ENCODE results near the gene PLCL2. TPM values are rescaled to one million over a fixed set of nuclear protein-coding genes. Genes with fewer than 3 reads are reported as not detected.

The PLCL2 gene
- polyA plus RNA-seq, 2 of the 4 experiments (the other 2 are of a cell fraction): 2.1 to 3.0 TPM

- CTCF ChIA-PET: no interaction called here
- DNase-seq (ENCODE audit: low read depth in 1 of 2, low spot score in 1 of 2): no peak
- Histone ChIP-seq H3K4me1 (peaks cover 10% of the 10 kb centered on the region), H3K4me2 (no peak overlapping the region), H3K9me3 (no peaks in the 10 kb centered on the region), H3K4me3 (no peak overlapping the region), H3K27ac (no peak overlapping the region)
- TF ChIP-seq ATOH8 (CRISPR knock-in tag; IDR thresholded peaks at IDR 0.05; ENCODE audit: low read depth) (no peak), SMC3 (IDR thresholded peaks at IDR 0.05) (no peak), MAFK (IDR thresholded peaks at IDR 0.05; ENCODE audit: partially characterized antibody) (no peak), BCL3 (IDR thresholded peaks at IDR 0.05) (no peak), FOXS1 (CRISPR knock-in tag; IDR thresholded peaks at IDR 0.05) (no peak), TP53 (CRISPR knock-in tag; IDR thresholded peaks at IDR 0.05) (no peak), NFE2L2 (conservative IDR thresholded peaks at IDR 0.05; ENCODE audit: low read length) (no peak), POLR2A (IDR thresholded peaks at IDR 0.05; ENCODE audit: low read length) (no peak), CBX2 (IDR thresholded peaks at IDR 0.05; ENCODE audit: borderline replicate concordance, low read depth) (no peak), RCOR1 (IDR thresholded peaks at IDR 0.05; ENCODE audit: low read depth, low read length) (no peak), ELK1 (IDR thresholded peaks at IDR 0.05; ENCODE audit: low read depth, low read length) (no peak), USF2 (IDR thresholded peaks at IDR 0.05) (no peak), EHF (CRISPR knock-in tag; IDR thresholded peaks at IDR 0.05) (no peak), CHD4 (IDR thresholded peaks at IDR 0.05; ENCODE audit: borderline replicate concordance) (no peak), EP300 (IDR thresholded peaks at IDR 0.05) (no peak)
- POLR2A ChIA-PET: no interaction called here
- 97% methylated on average over 2 of the region's 2 CpGs for WGBS (ENCODE audit: missing lambda C conversion rate)
- FAIRE-seq: no peak
- ATAC-seq: no peak
Observed at GRCh38 chr3:17065315-17065714, 180.6 kb downstream of the PLCL2 start.

- CTCF ChIA-PET: no interaction called here
- FAIRE-seq (no peak), ATAC-seq (no peak), DNase-seq (ENCODE audit: low read depth in 1 of 2, low spot score in 1 of 2) (no peak)
- H3K4me3 ChIP-seq: no peak overlapping the region
- WGBS (ENCODE audit: missing lambda C conversion rate): 55% methylated on average over 4 of the region's 4 CpGs
- POLR2A ChIA-PET: no interaction called here
- H3K4me1 ChIP-seq: peaks cover 15% of the 10 kb centered on the region
- TF ChIP-seq RNF2 (IDR thresholded peaks at IDR 0.05; ENCODE audit: borderline replicate concordance, low read depth) (no peak), CEBPB (IDR thresholded peaks at IDR 0.05) (no peak), HOXB5 (CRISPR knock-in tag; IDR thresholded peaks at IDR 0.05) (no peak), MYC (IDR thresholded peaks at IDR 0.05; ENCODE audit: borderline replicate concordance, low read length) (no peak), NFE2L2 (conservative IDR thresholded peaks at IDR 0.05; ENCODE audit: low read length) (no peak), HOXA7 (CRISPR knock-in tag; IDR thresholded peaks at IDR 0.05) (no peak), GATA3 (IDR thresholded peaks at IDR 0.05; ENCODE audit: borderline replicate concordance) (no peak), CBX8 (IDR thresholded peaks at IDR 0.05) (no peak), TP53 (CRISPR knock-in tag; IDR thresholded peaks at IDR 0.05) (no peak)
- H3K9me3 ChIP-seq: no peaks in the 10 kb centered on the region
- H3K27ac ChIP-seq: no peak overlapping the region
- no peak overlapping the region for H3K4me2 ChIP-seq
Observed at GRCh38 chr3:17065881-17066280, 181.1 kb downstream of the PLCL2 start.

- no peak overlapping the region for H3K4me3 ChIP-seq
- peak overlapping the region; percentile 58 to 84; a peak in 4 of 6 replicates for H3K27ac ChIP-seq
- ChIA-PET POLR2A (no interaction called here), CTCF (no interaction called here)
- H3K9me3 ChIP-seq: no peaks in the 10 kb centered on the region
- TF ChIP-seq CHD4 (IDR thresholded peaks at IDR 0.05; ENCODE audit: borderline replicate concordance) (no peak), CHD2 (IDR thresholded peaks at IDR 0.05; ENCODE audit: low read length, partially characterized antibody) (no peak), SREBF2 (IDR thresholded peaks at IDR 0.05) (no peak), ZNF302 (CRISPR knock-in tag; IDR thresholded peaks at IDR 0.05) (no peak), NFE2L2 (conservative IDR thresholded peaks at IDR 0.05; ENCODE audit: low read length) (0 out of 2 replicates have a peak, but pooled peaks have one; percentile 23), HOXB5 (CRISPR knock-in tag; IDR thresholded peaks at IDR 0.05) (no peak), RFX5 (IDR thresholded peaks at IDR 0.05) (no peak), FOSB (CRISPR knock-in tag; IDR thresholded peaks at IDR 0.05) (no peak), MAFK (IDR thresholded peaks at IDR 0.05; ENCODE audit: partially characterized antibody) (peak; percentile 66), GATA3 (IDR thresholded peaks at IDR 0.05; ENCODE audit: borderline replicate concordance) (no peak), ATOH8 (CRISPR knock-in tag; IDR thresholded peaks at IDR 0.05; ENCODE audit: low read depth) (no peak), RARB (CRISPR knock-in tag; IDR thresholded peaks at IDR 0.05) (no peak)
- no peak for FAIRE-seq
- 71% methylated on average over 4 of the region's 4 CpGs for WGBS (ENCODE audit: missing lambda C conversion rate)
- no peak for DNase-seq (ENCODE audit: low read depth in 1 of 2, low spot score in 1 of 2)
- ATAC-seq: peak in 1 of 2 experiments; percentile 30; a peak in 1 of 6 replicates
- H3K4me1 ChIP-seq: peaks cover 18% of the 10 kb centered on the region
- H3K4me2 ChIP-seq: peak overlapping the region; percentile 58; the same call in 2 of the 3 replicates
Observed at GRCh38 chr3:17069754-17070153, 185.0 kb downstream of the PLCL2 start.
